ENCODE measurements around the gene CDC42EP3.

DNA sequence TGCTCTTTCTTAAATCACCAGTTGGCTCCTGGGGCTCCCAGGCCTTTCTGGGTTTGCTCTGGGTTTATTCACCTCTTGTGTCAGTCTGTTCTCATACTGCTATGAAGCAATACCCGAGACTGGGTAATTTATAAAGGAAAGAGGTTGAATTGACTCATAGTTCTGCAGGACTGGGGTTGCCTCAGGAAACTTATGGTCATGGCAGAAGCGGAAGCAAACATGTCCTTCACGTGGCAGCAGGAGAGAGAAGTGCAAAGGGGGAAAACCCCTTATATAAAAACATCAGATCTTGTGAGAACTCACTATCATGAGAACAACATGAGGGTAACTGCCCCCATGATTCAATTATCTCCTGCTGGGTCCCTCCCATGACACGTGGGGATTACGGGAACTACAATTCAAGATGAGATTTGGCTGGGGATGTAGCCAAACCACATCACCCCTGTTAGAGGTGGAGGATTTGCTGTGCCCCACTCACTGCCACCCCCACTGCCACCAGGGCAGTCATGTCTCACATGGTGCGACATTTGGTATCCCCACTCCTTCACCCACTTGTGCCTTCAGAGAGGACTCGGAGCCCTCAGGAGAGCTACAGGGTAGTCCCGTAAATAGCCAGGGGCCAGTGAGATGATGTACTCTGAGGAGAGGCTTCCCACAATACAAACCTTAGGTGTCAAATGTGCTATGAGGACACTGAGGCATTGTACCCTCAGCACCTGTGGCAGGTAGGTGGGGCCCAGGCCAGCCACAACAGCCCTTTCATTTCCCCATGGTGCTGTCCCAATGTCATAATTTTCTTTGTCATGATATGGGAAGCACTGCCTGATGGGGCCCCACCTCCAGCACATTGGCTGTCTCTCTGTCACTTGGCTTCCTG lies 35.7 kb downstream of the CDC42EP3 start:
- TF ChIP-seq, protein P1, sequence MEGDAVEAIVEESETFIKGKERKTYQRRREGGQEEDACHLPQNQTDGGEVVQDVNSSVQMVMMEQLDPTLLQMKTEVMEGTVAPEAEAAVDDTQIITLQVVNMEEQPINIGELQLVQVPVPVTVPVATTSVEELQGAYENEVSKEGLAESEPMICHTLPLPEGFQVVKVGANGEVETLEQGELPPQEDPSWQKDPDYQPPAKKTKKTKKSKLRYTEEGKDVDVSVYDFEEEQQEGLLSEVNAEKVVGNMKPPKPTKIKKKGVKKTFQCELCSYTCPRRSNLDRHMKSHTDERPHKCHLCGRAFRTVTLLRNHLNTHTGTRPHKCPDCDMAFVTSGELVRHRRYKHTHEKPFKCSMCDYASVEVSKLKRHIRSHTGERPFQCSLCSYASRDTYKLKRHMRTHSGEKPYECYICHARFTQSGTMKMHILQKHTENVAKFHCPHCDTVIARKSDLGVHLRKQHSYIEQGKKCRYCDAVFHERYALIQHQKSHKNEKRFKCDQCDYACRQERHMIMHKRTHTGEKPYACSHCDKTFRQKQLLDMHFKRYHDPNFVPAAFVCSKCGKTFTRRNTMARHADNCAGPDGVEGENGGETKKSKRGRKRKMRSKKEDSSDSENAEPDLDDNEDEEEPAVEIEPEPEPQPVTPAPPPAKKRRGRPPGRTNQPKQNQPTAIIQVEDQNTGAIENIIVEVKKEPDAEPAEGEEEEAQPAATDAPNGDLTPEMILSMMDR (IDR thresholded peaks at IDR 0.05) = no peak
- TF ChIP-seq POLR2A (IDR thresholded peaks at IDR 0.05) = no peak

Data from adrenal gland (tissue), 5 donors.